ENCODE measurements around the gene ARHGAP6.

DNA sequence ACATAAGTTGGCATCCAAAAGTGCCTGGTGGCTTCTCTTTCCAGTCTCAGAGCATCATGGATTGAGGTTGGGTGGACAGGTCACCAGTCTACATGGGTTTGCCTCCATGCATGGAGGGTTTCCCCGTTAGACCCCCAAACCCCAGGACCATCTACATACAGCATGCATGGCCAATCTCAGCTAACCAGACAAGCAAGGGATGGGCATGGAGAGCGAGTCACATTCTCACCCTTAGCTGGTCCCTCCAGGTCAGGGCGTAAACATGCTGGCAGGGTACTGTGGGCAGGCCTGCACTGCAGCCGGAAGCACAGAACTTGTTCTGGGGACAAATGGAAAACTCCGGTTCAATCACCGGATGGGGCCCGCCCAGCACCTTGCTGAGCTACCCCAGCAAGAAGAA lies 517.3 kb downstream of the ARHGAP6 start:
- TF ChIP-seq, protein P1, sequence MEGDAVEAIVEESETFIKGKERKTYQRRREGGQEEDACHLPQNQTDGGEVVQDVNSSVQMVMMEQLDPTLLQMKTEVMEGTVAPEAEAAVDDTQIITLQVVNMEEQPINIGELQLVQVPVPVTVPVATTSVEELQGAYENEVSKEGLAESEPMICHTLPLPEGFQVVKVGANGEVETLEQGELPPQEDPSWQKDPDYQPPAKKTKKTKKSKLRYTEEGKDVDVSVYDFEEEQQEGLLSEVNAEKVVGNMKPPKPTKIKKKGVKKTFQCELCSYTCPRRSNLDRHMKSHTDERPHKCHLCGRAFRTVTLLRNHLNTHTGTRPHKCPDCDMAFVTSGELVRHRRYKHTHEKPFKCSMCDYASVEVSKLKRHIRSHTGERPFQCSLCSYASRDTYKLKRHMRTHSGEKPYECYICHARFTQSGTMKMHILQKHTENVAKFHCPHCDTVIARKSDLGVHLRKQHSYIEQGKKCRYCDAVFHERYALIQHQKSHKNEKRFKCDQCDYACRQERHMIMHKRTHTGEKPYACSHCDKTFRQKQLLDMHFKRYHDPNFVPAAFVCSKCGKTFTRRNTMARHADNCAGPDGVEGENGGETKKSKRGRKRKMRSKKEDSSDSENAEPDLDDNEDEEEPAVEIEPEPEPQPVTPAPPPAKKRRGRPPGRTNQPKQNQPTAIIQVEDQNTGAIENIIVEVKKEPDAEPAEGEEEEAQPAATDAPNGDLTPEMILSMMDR (conservative IDR thresholded peaks at IDR 0.05; ENCODE audit: low read depth in 2 of 2): no peak
- TF ChIP-seq EZH2 (IDR thresholded peaks at IDR 0.05; ENCODE audit: low read depth, unreplicated experiment): no peak
- TF ChIP-seq POLR2AphosphoS5 (IDR thresholded peaks at IDR 0.05; ENCODE audit: low read depth): no peak
- TF ChIP-seq EZH2phosphoT487 (IDR thresholded peaks at IDR 0.05; ENCODE audit: unreplicated experiment): no peak
- TF ChIP-seq JUNB (IDR thresholded peaks at IDR 0.05; ENCODE audit: unreplicated experiment): no peak
- no peak for TF ChIP-seq CREB1 (CRISPR knock-in tag; IDR thresholded peaks at IDR 0.05; ENCODE audit: low read depth)
- TF ChIP-seq, protein P2, sequence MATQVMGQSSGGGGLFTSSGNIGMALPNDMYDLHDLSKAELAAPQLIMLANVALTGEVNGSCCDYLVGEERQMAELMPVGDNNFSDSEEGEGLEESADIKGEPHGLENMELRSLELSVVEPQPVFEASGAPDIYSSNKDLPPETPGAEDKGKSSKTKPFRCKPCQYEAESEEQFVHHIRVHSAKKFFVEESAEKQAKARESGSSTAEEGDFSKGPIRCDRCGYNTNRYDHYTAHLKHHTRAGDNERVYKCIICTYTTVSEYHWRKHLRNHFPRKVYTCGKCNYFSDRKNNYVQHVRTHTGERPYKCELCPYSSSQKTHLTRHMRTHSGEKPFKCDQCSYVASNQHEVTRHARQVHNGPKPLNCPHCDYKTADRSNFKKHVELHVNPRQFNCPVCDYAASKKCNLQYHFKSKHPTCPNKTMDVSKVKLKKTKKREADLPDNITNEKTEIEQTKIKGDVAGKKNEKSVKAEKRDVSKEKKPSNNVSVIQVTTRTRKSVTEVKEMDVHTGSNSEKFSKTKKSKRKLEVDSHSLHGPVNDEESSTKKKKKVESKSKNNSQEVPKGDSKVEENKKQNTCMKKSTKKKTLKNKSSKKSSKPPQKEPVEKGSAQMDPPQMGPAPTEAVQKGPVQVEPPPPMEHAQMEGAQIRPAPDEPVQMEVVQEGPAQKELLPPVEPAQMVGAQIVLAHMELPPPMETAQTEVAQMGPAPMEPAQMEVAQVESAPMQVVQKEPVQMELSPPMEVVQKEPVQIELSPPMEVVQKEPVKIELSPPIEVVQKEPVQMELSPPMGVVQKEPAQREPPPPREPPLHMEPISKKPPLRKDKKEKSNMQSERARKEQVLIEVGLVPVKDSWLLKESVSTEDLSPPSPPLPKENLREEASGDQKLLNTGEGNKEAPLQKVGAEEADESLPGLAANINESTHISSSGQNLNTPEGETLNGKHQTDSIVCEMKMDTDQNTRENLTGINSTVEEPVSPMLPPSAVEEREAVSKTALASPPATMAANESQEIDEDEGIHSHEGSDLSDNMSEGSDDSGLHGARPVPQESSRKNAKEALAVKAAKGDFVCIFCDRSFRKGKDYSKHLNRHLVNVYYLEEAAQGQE (IDR thresholded peaks at IDR 0.05; ENCODE audit: unreplicated experiment): no peak
- no peak for TF ChIP-seq STAT1 (IDR thresholded peaks at IDR 0.05; ENCODE audit: unreplicated experiment)
- no peak for TF ChIP-seq NANOG (IDR thresholded peaks at IDR 0.05; ENCODE audit: borderline replicate concordance)
- no peak for TF ChIP-seq ZNF114 (CRISPR knock-in tag; IDR thresholded peaks at IDR 0.05)
- TF ChIP-seq, protein P3, sequence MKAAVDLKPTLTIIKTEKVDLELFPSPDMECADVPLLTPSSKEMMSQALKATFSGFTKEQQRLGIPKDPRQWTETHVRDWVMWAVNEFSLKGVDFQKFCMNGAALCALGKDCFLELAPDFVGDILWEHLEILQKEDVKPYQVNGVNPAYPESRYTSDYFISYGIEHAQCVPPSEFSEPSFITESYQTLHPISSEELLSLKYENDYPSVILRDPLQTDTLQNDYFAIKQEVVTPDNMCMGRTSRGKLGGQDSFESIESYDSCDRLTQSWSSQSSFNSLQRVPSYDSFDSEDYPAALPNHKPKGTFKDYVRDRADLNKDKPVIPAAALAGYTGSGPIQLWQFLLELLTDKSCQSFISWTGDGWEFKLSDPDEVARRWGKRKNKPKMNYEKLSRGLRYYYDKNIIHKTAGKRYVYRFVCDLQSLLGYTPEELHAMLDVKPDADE (IDR thresholded peaks at IDR 0.05): no peak
